K562 (cell line): ENCODE data around the gene MCEE. TPM values are rescaled to one million over a fixed set of nuclear protein-coding genes. Genes with fewer than 3 reads are reported as not detected.

Experiments
- ATAC-seq: fragments of 200-7000 bp; cut with Tn5 transposase; 3 replicates; pipeline ENCODE4 v1.9.1; 2020; ENCODE audit warnings: moderate library complexity
- BruUV-seq: library from RNA; stranded (reverse); fragments of 400-500 nt; replicated peaks from 2 replicates; lab custom pipeline; 2021; lab: Mats Ljungman, UMichigan
- CTCF ChIA-PET: fragments of 300-600 bp; formaldehyde crosslinking; extraction: SDS; loops from one replicate; lab custom pipeline; 2021; ENCODE audit warnings: low intra/inter-chr PET ratio; lab: Yijun Ruan, JAX
- POLR2A ChIA-PET: fragments of 300-600, 350-650 bp; sonication (Branson Sonifier 250); formaldehyde crosslinking; extraction: SDS; loops from one replicate; lab custom pipeline; 2021; ENCODE audit warnings: antibody characterized with exemption, inconsistent platforms; lab: Yijun Ruan, JAX
- DNase-seq, 4 experiments: peaks; one replicate each; pipeline versions ENCODE4 v3.0.0 to v3.0.0-alpha.2; 2011 to 2018; ENCODE audit warnings: low spot score in 3 of 4, mixed read lengths in 3 of 4; ENCODE audit errors: extremely low read depth in 1 of 4
- FAIRE-seq: peaks from 2 replicates; lab custom pipeline; 2011; peaks lifted over from hg19 to GRCh38; lab: Jason Lieb, UNC
- H2AFZ ChIP-seq: 2 replicates; pipeline ENCODE4 v1.6.0; 2011; ENCODE audit warnings: low read depth, low read length, control low read depth, inconsistent platforms
- H3K27ac ChIP-seq: fragments of 200-600 bp; 3 replicates; pipeline ENCODE4 v1.8.0; 2011; ENCODE audit warnings: low read depth, mild to moderate bottlenecking, control low read depth, inconsistent platforms, low read length, moderate library complexity, mixed read lengths; ENCODE audit errors: extremely low read depth
- H3K27me3 ChIP-seq, 2 experiments: fragments of 300-600 bp in 1 of 2; 2 replicates in 1 of 2; 3 replicates in 1 of 2; pipeline versions ENCODE4 v1.6.0 to v1.8.0; 2011; ENCODE audit warnings: inconsistent platforms in 2 of 2, low read length in 2 of 2, mild to moderate bottlenecking in 1 of 2, mixed read lengths in 1 of 2, moderate library complexity in 1 of 2; ENCODE audit not compliant: control insufficient read depth in 2 of 2, insufficient read depth in 2 of 2
- H3K36me3 ChIP-seq: fragments of 300-600 bp; 3 replicates; pipeline ENCODE4 v1.8.0; 2011; ENCODE audit warnings: mild to moderate bottlenecking, low read length, inconsistent platforms; ENCODE audit not compliant: control insufficient read depth, insufficient read depth
- H3K4me1 ChIP-seq, 2 experiments: fragments of 200-600 bp in 1 of 2; replicated peaks in 1 of 2; 2 replicates in 1 of 2; 3 replicates in 1 of 2; pipeline versions ENCODE4 v1.5.1 to v1.8.0; 2011; ENCODE audit warnings: inconsistent platforms in 2 of 2, low read length in 2 of 2, mild to moderate bottlenecking in 1 of 2, mixed read lengths in 1 of 2, moderate library complexity in 1 of 2; ENCODE audit not compliant: control insufficient read depth in 2 of 2, insufficient read depth in 2 of 2
- H3K4me2 ChIP-seq: 2 replicates; pipeline ENCODE4 v1.6.1; 2011; ENCODE audit warnings: low read length, control low read depth, inconsistent platforms, mixed read lengths; ENCODE audit not compliant: insufficient read depth
- H3K4me3 ChIP-seq: fragments of 200-600 bp; sonication (generic), shearing (Covaris generic); 2 replicates; pipeline ENCODE4 v1.5.1; 2016; ENCODE audit warnings: control low read depth, inconsistent platforms
- H3K79me2 ChIP-seq: fragments of 200-600 bp; 3 replicates; pipeline ENCODE4 v1.8.0; 2011; ENCODE audit warnings: low read length, inconsistent platforms; ENCODE audit not compliant: control insufficient read depth, insufficient read depth
- H3K9ac ChIP-seq, 2 experiments: 2 replicates each; pipeline versions ENCODE4 v1.6.0 to v1.6.1; 2011; ENCODE audit warnings: low read depth in 2 of 2, low read length in 2 of 2, control low read depth in 1 of 2, inconsistent platforms in 1 of 2, mild to moderate bottlenecking in 1 of 2, mixed read lengths in 1 of 2; ENCODE audit not compliant: insufficient read depth in 1 of 2
- H3K9me1 ChIP-seq: one replicate; pipeline ENCODE4 v1.6.0; 2011; ENCODE audit warnings: inconsistent platforms, mild to moderate bottlenecking, low read length, moderate library complexity; ENCODE audit not compliant: control insufficient read depth, insufficient read depth
- H3K9me3 ChIP-seq: replicated peaks from 2 replicates; pipeline ENCODE4 v1.5.1; 2011; ENCODE audit warnings: low read depth, low read length, inconsistent platforms; ENCODE audit not compliant: control insufficient read depth, insufficient read depth
- H4K20me1 ChIP-seq: replicated peaks from 2 replicates; pipeline ENCODE4 v1.6.1; 2011; ENCODE audit warnings: low read length, inconsistent platforms, mixed read lengths; ENCODE audit not compliant: control insufficient read depth, insufficient read depth
- CGGBP1 ChIP-seq: fragments of 250-450 bp; sonication (Bioruptor Pico); IDR thresholded peaks from 2 replicates; pipeline ENCODE4 v1.9.0; 2021; ENCODE audit warnings: mild to moderate bottlenecking
- ERF ChIP-seq: fragments of 450-650 bp; formaldehyde crosslinking; IDR thresholded peaks from 2 replicates; pipeline ENCODE4 v1.4.0; 2020; ENCODE audit warnings: mild to moderate bottlenecking, mixed read lengths
- PRDM10 ChIP-seq: fragments of 450-650 bp; IDR thresholded peaks from 2 replicates; pipeline ENCODE4 v1.6.1; 2018; ENCODE audit not compliant: partially characterized antibody
- SNIP1 ChIP-seq: fragments of 450-650 bp; IDR thresholded peaks from 2 replicates; pipeline ENCODE4 v1.7.1; 2017; ENCODE audit warnings: low read depth, mild to moderate bottlenecking
- ZNF316 ChIP-seq: fragments of 450-650 bp; IDR thresholded peaks from 2 replicates; pipeline ENCODE4 v1.6.1; 2016
- WGBS: fragments of 100-300 bp; shearing (Covaris generic); methylation state at CpG from one replicate; pipeline ENCODE4 v1.1.6; 2016; ENCODE audit warnings: low coverage, mixed read lengths; ENCODE audit not compliant: insufficient coverage; ENCODE audit errors: missing lambda C conversion rate; 5-methylcytosine and 5-hydroxymethylcytosine counted together
- in situ Hi-C: fragments of 300-500 bp; cut with MboI; formaldehyde crosslinking; loops from 4 replicates; pipeline ENCODE4 v1.15.0; 2018; ENCODE audit warnings: inconsistent platforms, mixed read lengths
- intact Hi-C: fragments of 100-400 bp; cut with micrococcal nuclease; formaldehyde crosslinking; loops from 2 replicates; pipeline ENCODE4 v1.14.2; 2022
- polyA plus RNA-seq, 8 experiments: library from polyadenylated mRNA; depleted of rRNA in 4 of 8; stranded (reverse) in 5 of 8; unstranded in 3 of 8; fragments of >200 nt; fragmentation: Nextera tagmentation in 2 of 8; fragmentation: Illumina TruSeq in 1 of 8; extraction: Ambion mirVana in 2 of 8; extraction: Trizol in 1 of 8; gene quantifications; 2 replicates each; pipeline versions ENCODE4 v1.2.1 to v1.2.3, GENCODE V29; 2011 to 2014; ENCODE audit warnings: inconsistent platforms in 1 of 8, missing spikeins in 1 of 8
- total RNA-seq, 7 experiments: library from RNA; depleted of rRNA in 6 of 7; stranded (reverse); fragments of >200 nt in 6 of 7; fragmentation: Illumina TruSeq in 2 of 7; extraction: Trizol in 2 of 7; gene quantifications; 2 replicates each; pipeline versions ENCODE4 v1.2.1 to v1.2.3, GENCODE V29; 2011 to 2021; ENCODE audit warnings: low replicate concordance in 1 of 7

The MCEE gene
- total and polyA plus RNA-seq, 9 of the 15 experiments (the other 6 are each of a cell fraction or from before 2014, with no cell fraction given) = 15.6 to 49.1 (median 24.5) TPM

GRCh38 chr2:71113843-71114242 is 16.2 kb downstream of the MCEE start:
- H3K4me3 ChIP-seq = no peak overlapping the region
- no peak for ATAC-seq
- H3K79me2 ChIP-seq = no peaks in the 10 kb centered on the region
- H3K27me3 ChIP-seq = no peaks in the 10 kb centered on the region
- DNase-seq = no peak
- H3K36me3 ChIP-seq = peaks cover 61% of the 10 kb centered on the region
- H3K9ac ChIP-seq = no peak overlapping the region
- H3K9me1 ChIP-seq = no peaks in the 10 kb centered on the region
- no peak for FAIRE-seq
- H3K4me2 ChIP-seq = no peak overlapping the region
- H3K9me3 ChIP-seq = no peaks in the 10 kb centered on the region
- no peaks in the 10 kb centered on the region for H3K4me1 ChIP-seq
- CTCF ChIA-PET = no interaction called here
- intact Hi-C loops = no loop called here
- WGBS = 77% methylated on average over 1 of the region's 1 CpG
- no TSS peak for BruUV-seq
- in situ Hi-C loops = no loop called here
- no peak overlapping the region for H3K27ac ChIP-seq
- POLR2A ChIA-PET = interaction anchor here (0.6 to 1.4 kb wide), 2 partner anchors 15 to 113 kb away, joined by 4 to 7 read pairs; partner anchors contain the start of genes MCEE and PAIP2B
- TF ChIP-seq SNIP1 (no peak), ZNF316 (peak; percentile 44)
- no peak overlapping the region for H2AFZ ChIP-seq
- H4K20me1 ChIP-seq = no peaks in the 10 kb centered on the region

- Histone ChIP-seq H3K79me2 (no peaks in the 10 kb centered on the region), H3K9ac (no peak overlapping the region), H3K27ac (no peak overlapping the region), H3K27me3 (no peaks in the 10 kb centered on the region), H3K9me1 (no peaks in the 10 kb centered on the region), H2AFZ (no peak overlapping the region), H3K36me3 (peaks cover 22% of the 10 kb centered on the region), H3K9me3 (no peaks in the 10 kb centered on the region), H4K20me1 (no peaks in the 10 kb centered on the region), H3K4me1 (no peaks in the 10 kb centered on the region), H3K4me2 (no peak overlapping the region), H3K4me3 (no peak overlapping the region)
- no peak for FAIRE-seq
- ChIA-PET POLR2A (no interaction called here), CTCF (no interaction called here)
- BruUV-seq = no TSS peak
- TF ChIP-seq CGGBP1 (CRISPR knock-in tag) (no peak), PRDM10 (peak; percentile 89), ERF (no peak)
- ATAC-seq = no peak
- intact Hi-C loops (no loop called here), in situ Hi-C loops (no loop called here)
- WGBS = 78% methylated on average over 2 of the region's 2 CpGs
- DNase-seq = no peak
Measured at GRCh38 chr2:71108091-71108490, 21.9 kb downstream of the MCEE start.
